Measurements from ENCODE around the gene ALKBH6. TPM values are rescaled to one million over a fixed set of nuclear protein-coding genes. Genes with fewer than 3 reads are reported as not detected.

ALKBH6 gene
- total RNA-seq, result 8.3 TPM
- polyA plus RNA-seq (ENCODE audit: insufficient read depth in 1 of 8, insufficient read length in 8 of 8, low replicate concordance in 1 of 8), result 10 to 100 TPM in 4 of 8 donors, 1 to 10 TPM in 4; 7.8 to 12.1 (median 9.9) TPM
- long read RNA-seq, donor 1, result 0 reads
- long read RNA-seq, donor 2, partial matches to known transcripts, result 0 of 1 reads
- long read RNA-seq, donor 2, other reads (novel, unspliced or antisense), result 0 of 1 reads
- long read RNA-seq, donor 3, partial matches to known transcripts, result 0 of 2 reads
- long read RNA-seq, donor 3, other reads (novel, unspliced or antisense), result 0 of 2 reads
- long read RNA-seq, donor 4, partial matches to known transcripts, result 0 of 1 reads
- long read RNA-seq, donor 4, other reads (novel, unspliced or antisense), result 0 of 1 reads
- long read RNA-seq, donor 5, partial matches to known transcripts, result 0 of 6 reads
- long read RNA-seq, donor 5, other reads (novel, unspliced or antisense), result 0 of 6 reads
- long read RNA-seq, donor 6, result 0 reads
- long read RNA-seq, donor 7, partial matches to known transcripts, result 0 of 2 reads
- long read RNA-seq, donor 7, other reads (novel, unspliced or antisense), result 0 of 2 reads
- long read RNA-seq, donor 8, result 0 reads
- long read RNA-seq, donor 9, partial matches to known transcripts, result 0 of 1 reads
- long read RNA-seq, donor 9, other reads (novel, unspliced or antisense), result 0 of 1 reads
- long read RNA-seq, donor 10, partial matches to known transcripts, result 0 of 5 reads
- long read RNA-seq, donor 10, other reads (novel, unspliced or antisense), result 0 of 5 reads
- long read RNA-seq, donor 11, partial matches to known transcripts, result 0 of 2 reads
- long read RNA-seq, donor 11, other reads (novel, unspliced or antisense), result 0 of 2 reads

DNA sequence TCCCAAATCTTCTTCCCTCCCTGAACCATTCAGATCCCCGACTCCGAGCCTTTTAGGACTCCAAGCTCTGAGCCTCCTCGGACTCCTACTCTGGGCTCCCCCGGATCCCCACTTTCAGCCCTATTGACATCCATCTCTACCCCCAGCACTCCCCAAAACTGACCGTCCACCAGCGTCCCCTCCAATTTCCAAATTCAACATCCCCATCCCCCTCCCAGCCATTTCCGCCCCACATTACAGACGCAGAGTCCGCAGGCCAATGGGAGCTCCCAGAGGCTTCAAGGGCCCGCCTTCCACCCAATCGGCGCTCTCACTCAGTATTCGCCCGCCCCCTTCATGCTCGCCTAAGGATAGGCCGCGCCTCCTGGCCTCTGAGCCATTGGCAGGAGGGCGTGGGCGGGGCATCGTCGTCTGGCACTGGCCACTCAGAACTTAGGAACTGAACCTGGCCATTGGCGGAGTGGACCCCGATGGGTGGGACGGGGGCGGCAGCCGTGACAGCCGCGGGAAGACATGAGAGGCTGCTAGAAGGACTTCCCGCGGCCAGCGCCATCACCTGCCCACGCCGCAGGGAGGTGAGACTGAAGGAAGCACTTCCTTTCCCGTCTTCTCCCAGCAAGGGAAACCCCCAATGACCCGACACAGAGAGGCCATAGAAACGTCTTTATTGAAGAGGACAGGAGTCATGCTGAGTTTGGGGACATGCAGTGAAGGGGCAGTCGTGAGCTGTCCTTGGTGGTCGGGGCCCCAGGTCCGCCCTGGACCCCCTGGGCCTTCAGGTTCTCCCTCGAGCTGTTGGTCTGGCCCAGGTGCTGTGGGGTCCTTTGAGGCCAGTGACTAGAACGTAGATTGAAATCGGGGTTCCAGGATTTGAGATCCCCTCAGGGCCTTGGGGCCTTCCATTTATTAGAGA, at the start of gene ALKBH6:
TSS of gene ALKBH6 (minus strand) at position 202 of the 913 bp plus-strand sequence. CDS start 816 bp downstream, outside the sequence.
- Histone ChIP-seq H3K4me3 (ENCODE audit: low read length) (peak within 1 kb of the TSS; percentile 88), H3K27ac (ENCODE audit: low read length) (peak within 1 kb of the TSS; percentile 80), H3K36me3 (ENCODE audit: control insufficient read depth, insufficient read depth, low read length) (peaks cover 29% of the 10 kb centered on the region), H3K9me3 (replicated peaks; ENCODE audit: control insufficient read depth, low read depth, low read length) (no peaks in the 10 kb centered on the region), H3K27me3 (ENCODE audit: control insufficient read depth, insufficient read depth, low read length) (no peaks in the 10 kb centered on the region), H3K4me1 (ENCODE audit: control insufficient read depth, insufficient read depth, low read length) (peaks cover 19% of the 10 kb centered on the region)
- 1% methylated on average over 35 of the region's 42 CpGs for WGBS (ENCODE audit: insufficient coverage)
- DNase-seq, result peak; percentile 100

GRCh38 chr19:36061367-36061766, 47.4 kb upstream of the ALKBH6 start:
- peaks cover 20% of the 10 kb centered on the region for H3K36me3 ChIP-seq (ENCODE audit: control insufficient read depth, insufficient read depth, low read length)
- no peak overlapping the region for H3K4me3 ChIP-seq (ENCODE audit: low read length)
- no peaks in the 10 kb centered on the region for H3K27me3 ChIP-seq (ENCODE audit: control insufficient read depth, insufficient read depth, low read length)
- H3K27ac ChIP-seq (ENCODE audit: low read length), result no peak overlapping the region
- H3K4me1 ChIP-seq (ENCODE audit: control insufficient read depth, insufficient read depth, low read length), result peaks cover 22% of the 10 kb centered on the region
- DNase-seq, result no peak
- H3K9me3 ChIP-seq (replicated peaks; ENCODE audit: control insufficient read depth, low read depth, low read length), result no peaks in the 10 kb centered on the region
- WGBS (ENCODE audit: insufficient coverage), result no CpG with 5 or more reads among the region's 2 CpGs

DNA sequence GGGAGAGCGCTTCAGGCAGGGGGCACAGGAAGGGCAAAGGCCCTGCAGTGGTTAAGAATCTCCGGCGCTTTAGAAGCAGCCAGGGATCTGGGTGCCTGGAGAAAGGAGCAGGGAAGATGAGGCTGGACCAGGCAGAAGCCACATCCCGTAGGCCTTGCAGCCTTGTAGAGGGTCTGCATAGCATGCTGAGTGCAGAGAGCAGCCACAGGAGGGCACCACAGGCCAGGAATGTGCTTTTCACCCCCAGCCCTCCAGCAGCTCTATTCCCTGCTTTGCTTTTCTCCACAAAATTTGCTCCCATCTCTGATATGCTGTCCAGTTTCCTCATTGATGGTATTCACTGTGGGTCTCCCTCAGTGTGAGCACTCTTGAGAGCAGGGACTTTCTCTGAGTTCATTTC, 46.4 kb upstream of the ALKBH6 start:
- H3K27me3 ChIP-seq (ENCODE audit: control insufficient read depth, insufficient read depth, low read length), result no peaks in the 10 kb centered on the region
- peak overlapping the region; percentile 85 for H3K27ac ChIP-seq (ENCODE audit: low read length)
- no peak overlapping the region for H3K4me3 ChIP-seq (ENCODE audit: low read length)
- H3K4me1 ChIP-seq (ENCODE audit: control insufficient read depth, insufficient read depth, low read length), result peaks cover 31% of the 10 kb centered on the region
- H3K9me3 ChIP-seq (replicated peaks; ENCODE audit: control insufficient read depth, low read depth, low read length), result no peaks in the 10 kb centered on the region
- WGBS (ENCODE audit: insufficient coverage), result 83% methylated on average over 4 of the region's 4 CpGs
- H3K36me3 ChIP-seq (ENCODE audit: control insufficient read depth, insufficient read depth, low read length), result peaks cover 14% of the 10 kb centered on the region
- DNase-seq, result no peak

DNA sequence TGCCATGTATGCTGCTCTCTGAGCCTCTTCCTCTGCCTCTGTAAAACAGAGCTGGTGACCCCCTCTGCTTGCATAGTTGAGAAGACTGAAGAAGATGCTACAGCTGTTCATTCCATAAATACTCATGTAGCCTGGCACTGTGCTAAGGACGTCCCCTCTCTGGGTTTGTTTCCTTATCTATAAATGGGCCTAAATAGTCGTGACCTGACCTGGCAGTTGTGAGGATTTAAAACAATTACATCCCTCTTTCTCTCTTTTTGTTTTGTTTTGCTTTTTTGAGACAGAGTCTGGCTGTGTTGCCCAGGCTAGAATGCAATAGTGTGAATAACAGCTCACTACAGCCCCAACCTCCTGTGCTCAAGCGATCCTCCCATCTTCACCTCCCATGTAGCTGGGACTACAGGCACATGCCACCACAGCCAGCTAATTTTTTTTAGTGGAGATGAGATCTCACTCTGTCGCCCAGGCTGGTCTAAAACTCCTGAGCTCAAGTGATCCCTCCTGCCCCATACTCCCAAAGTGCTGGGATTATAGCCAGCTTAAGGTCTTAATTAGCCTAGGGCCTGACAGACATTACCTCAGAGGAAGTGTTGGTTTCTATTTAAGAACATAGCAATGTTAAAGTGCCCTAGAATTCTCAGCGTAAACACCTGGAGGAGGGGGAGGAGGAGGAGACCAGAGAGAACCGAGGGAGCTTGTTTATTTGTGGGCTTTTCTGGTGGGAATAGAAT, 45.3 kb upstream of the ALKBH6 start:
- peak; percentile 69 for DNase-seq
- H3K27me3 ChIP-seq (ENCODE audit: control insufficient read depth, insufficient read depth, low read length), result no peaks in the 10 kb centered on the region
- no CpG with 5 or more reads among the region's 6 CpGs for WGBS (ENCODE audit: insufficient coverage)
- no peaks in the 10 kb centered on the region for H3K9me3 ChIP-seq (replicated peaks; ENCODE audit: control insufficient read depth, low read depth, low read length)
- peaks cover 36% of the 10 kb centered on the region for H3K4me1 ChIP-seq (ENCODE audit: control insufficient read depth, insufficient read depth, low read length)
- peak overlapping the region; percentile 88 for H3K27ac ChIP-seq (ENCODE audit: low read length)
- peaks cover 9% of the 10 kb centered on the region for H3K36me3 ChIP-seq (ENCODE audit: control insufficient read depth, insufficient read depth, low read length)
- H3K4me3 ChIP-seq (ENCODE audit: low read length), result no peak overlapping the region

GRCh38 chr19:36058481-36059179, 44.6 kb upstream of the ALKBH6 start:
- no peak for DNase-seq
- Histone ChIP-seq H3K4me1 (ENCODE audit: control insufficient read depth, insufficient read depth, low read length) (peaks cover 36% of the 10 kb centered on the region), H3K4me3 (ENCODE audit: low read length) (no peak overlapping the region), H3K27me3 (ENCODE audit: control insufficient read depth, insufficient read depth, low read length) (no peaks in the 10 kb centered on the region), H3K9me3 (replicated peaks; ENCODE audit: control insufficient read depth, low read depth, low read length) (no peaks in the 10 kb centered on the region), H3K36me3 (ENCODE audit: control insufficient read depth, insufficient read depth, low read length) (peaks cover 5% of the 10 kb centered on the region), H3K27ac (ENCODE audit: low read length) (peak overlapping the region; percentile 88)
- WGBS (ENCODE audit: insufficient coverage), result 81% methylated on average over 11 of the region's 12 CpGs

- peaks cover 30% of the 10 kb centered on the region for H3K4me1 ChIP-seq (ENCODE audit: control insufficient read depth, insufficient read depth, low read length)
- H3K27me3 ChIP-seq (ENCODE audit: control insufficient read depth, insufficient read depth, low read length), result no peaks in the 10 kb centered on the region
- WGBS (ENCODE audit: insufficient coverage), result under 1% methylated on average over 61 of the region's 76 CpGs
- no peaks in the 10 kb centered on the region for H3K9me3 ChIP-seq (replicated peaks; ENCODE audit: control insufficient read depth, low read depth, low read length)
- H3K4me3 ChIP-seq (ENCODE audit: low read length), result peak within 1 kb of the TSS; percentile 79
- DNase-seq, result peak; percentile 47
- H3K27ac ChIP-seq (ENCODE audit: low read length), result peak within 1 kb of the TSS; percentile 99
- H3K36me3 ChIP-seq (ENCODE audit: control insufficient read depth, insufficient read depth, low read length), result peaks cover 3% of the 10 kb centered on the region
Observed at GRCh38 chr19:36054733-36055686, 41.0 kb upstream of the ALKBH6 start, which contains the start of gene WDR62. Gene WDR62, plus strand, starts transcription at chr19:36054897. Its CDS starts 75 bp downstream, at chr19:36054972.

DNA sequence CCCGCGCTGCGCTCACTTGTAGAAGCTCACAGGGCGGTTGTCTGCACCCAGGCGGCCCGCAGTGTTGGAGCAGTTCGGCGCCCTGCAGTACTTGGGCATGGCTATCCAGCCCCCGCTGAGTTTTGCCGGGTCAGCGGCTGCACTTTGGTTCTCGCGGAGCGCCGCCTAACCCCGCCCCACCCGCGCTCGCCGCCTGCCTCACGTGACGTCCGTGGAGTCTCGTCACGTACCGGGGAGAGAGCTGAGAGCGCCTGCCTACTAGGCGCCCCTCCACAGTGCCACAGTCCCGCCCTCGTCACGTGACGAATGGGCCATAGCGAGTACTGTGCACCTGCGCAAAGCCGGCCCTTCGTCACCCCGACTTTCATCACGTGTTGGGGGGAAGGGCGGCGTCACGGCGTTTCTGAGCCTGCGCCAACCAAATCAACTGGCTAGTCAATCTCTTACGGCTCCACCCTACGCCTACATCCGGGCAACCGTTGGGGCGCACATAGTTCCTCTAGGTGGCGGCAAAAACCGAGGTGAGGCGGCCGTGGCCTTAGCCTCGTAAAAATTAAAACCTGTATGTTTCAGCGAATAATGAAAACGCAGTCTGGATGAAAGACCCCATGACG, 40.2 kb upstream of the ALKBH6 start, which contains the start of gene THAP8:
TSS of gene THAP8 (minus strand) at position 167 of the 614 bp plus-strand sequence. CDS start at position 99, 68 bp downstream.
- peak; percentile 100 for DNase-seq
- Histone ChIP-seq H3K27me3 (ENCODE audit: control insufficient read depth, insufficient read depth, low read length) (no peaks in the 10 kb centered on the region), H3K9me3 (replicated peaks; ENCODE audit: control insufficient read depth, low read depth, low read length) (no peaks in the 10 kb centered on the region), H3K36me3 (ENCODE audit: control insufficient read depth, insufficient read depth, low read length) (no peaks in the 10 kb centered on the region), H3K4me1 (ENCODE audit: control insufficient read depth, insufficient read depth, low read length) (peaks cover 27% of the 10 kb centered on the region), H3K4me3 (ENCODE audit: low read length) (peak within 1 kb of the TSS; percentile 79), H3K27ac (ENCODE audit: low read length) (peak within 1 kb of the TSS; percentile 99)
- 0% methylated on average over 51 of the region's 56 CpGs for WGBS (ENCODE audit: insufficient coverage)

- no peak for DNase-seq
- Histone ChIP-seq H3K4me3 (ENCODE audit: low read length) (no peak overlapping the region), H3K4me1 (ENCODE audit: control insufficient read depth, insufficient read depth, low read length) (peaks cover 20% of the 10 kb centered on the region), H3K27ac (ENCODE audit: low read length) (no peak overlapping the region), H3K36me3 (ENCODE audit: control insufficient read depth, insufficient read depth, low read length) (no peaks in the 10 kb centered on the region), H3K9me3 (replicated peaks; ENCODE audit: control insufficient read depth, low read depth, low read length) (no peaks in the 10 kb centered on the region), H3K27me3 (ENCODE audit: control insufficient read depth, insufficient read depth, low read length) (no peaks in the 10 kb centered on the region)
- 100% methylated on average over 1 of the region's 4 CpGs for WGBS (ENCODE audit: insufficient coverage)
Observed at GRCh38 chr19:36051637-36052036, 37.6 kb upstream of the ALKBH6 start.
